HCT116 (cell line): ENCODE data around the gene MARCHF3.

Experiments used
- EZH2 ChIP-seq: fragments of 200-600 bp; sonication (generic); IDR thresholded peaks from 2 replicates; pipeline ENCODE4 v1.6.1; 2017; ENCODE audit warnings: antibody characterized with exemption, mixed run types
- POLR2A ChIP-seq: IDR thresholded peaks from 2 replicates; pipeline ENCODE4 v1.7.0; 2011; ENCODE audit warnings: borderline replicate concordance; ENCODE audit not compliant: insufficient read depth, insufficient read length; ENCODE audit errors: extremely low read depth
- POLR2AphosphoS5 ChIP-seq: IDR thresholded peaks from 2 replicates; pipeline ENCODE4 v1.6.1; 2011; ENCODE audit warnings: mild to moderate bottlenecking, low read depth, low read length, moderate library complexity
- TF ChIP-seq, protein P1 (sequence below), 3 experiments: fragments of 200-600 bp in 1 of 3; sonication (generic) in 1 of 3; IDR thresholded peaks in 2 of 3; conservative IDR thresholded peaks in 1 of 3; 2 replicates each; pipeline ENCODE4 v1.5.1; 2012 to 2017; ENCODE audit warnings: low read depth in 2 of 3, low read length in 2 of 3, antibody characterized with exemption in 1 of 3, borderline replicate concordance in 1 of 3, control low read depth in 1 of 3, mild to moderate bottlenecking in 1 of 3, mixed read lengths in 1 of 3, mixed run types in 1 of 3, moderate library complexity in 1 of 3; ENCODE audit not compliant: insufficient read depth in 1 of 3
- TF ChIP-seq, protein P2 (sequence below): IDR thresholded peaks from 2 replicates; pipeline ENCODE4 v1.6.1; 2011; ENCODE audit warnings: mild to moderate bottlenecking, low read length, moderate library complexity; ENCODE audit not compliant: insufficient replicate concordance; ENCODE audit errors: extremely low read depth

DNA sequence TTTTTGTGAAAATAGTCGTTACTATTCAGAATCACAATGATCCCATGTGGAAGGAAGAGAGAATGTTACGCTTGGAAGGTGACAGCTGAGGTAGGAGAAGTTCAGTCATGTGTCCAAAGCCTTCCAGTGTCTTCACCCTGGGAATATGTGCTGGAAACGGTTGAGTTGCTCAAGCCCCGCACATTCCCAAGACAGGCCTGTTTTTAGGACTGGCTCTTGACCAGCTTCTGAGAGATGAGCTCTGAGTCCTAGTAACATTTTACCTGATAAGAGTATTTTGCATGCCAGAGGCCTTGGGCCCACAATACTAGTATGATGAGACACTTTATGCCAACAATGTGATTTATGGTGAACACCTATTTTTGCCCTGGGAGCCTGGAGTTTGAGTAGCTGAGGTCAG lies 151.7 kb downstream of the MARCHF3 start:
- TF ChIP-seq, protein P1, sequence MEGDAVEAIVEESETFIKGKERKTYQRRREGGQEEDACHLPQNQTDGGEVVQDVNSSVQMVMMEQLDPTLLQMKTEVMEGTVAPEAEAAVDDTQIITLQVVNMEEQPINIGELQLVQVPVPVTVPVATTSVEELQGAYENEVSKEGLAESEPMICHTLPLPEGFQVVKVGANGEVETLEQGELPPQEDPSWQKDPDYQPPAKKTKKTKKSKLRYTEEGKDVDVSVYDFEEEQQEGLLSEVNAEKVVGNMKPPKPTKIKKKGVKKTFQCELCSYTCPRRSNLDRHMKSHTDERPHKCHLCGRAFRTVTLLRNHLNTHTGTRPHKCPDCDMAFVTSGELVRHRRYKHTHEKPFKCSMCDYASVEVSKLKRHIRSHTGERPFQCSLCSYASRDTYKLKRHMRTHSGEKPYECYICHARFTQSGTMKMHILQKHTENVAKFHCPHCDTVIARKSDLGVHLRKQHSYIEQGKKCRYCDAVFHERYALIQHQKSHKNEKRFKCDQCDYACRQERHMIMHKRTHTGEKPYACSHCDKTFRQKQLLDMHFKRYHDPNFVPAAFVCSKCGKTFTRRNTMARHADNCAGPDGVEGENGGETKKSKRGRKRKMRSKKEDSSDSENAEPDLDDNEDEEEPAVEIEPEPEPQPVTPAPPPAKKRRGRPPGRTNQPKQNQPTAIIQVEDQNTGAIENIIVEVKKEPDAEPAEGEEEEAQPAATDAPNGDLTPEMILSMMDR (IDR thresholded peaks at IDR 0.05 in 2 of 3, conservative IDR thresholded peaks at IDR 0.05 in 1 of 3; ENCODE audit: borderline replicate concordance in 1 of 3, insufficient read depth in 1 of 3, low read depth in 2 of 3, low read length in 2 of 3), result no peak
- no peak for TF ChIP-seq POLR2A
- TF ChIP-seq POLR2AphosphoS5, result no peak
- TF ChIP-seq EZH2, result no peak
- TF ChIP-seq, protein P2, sequence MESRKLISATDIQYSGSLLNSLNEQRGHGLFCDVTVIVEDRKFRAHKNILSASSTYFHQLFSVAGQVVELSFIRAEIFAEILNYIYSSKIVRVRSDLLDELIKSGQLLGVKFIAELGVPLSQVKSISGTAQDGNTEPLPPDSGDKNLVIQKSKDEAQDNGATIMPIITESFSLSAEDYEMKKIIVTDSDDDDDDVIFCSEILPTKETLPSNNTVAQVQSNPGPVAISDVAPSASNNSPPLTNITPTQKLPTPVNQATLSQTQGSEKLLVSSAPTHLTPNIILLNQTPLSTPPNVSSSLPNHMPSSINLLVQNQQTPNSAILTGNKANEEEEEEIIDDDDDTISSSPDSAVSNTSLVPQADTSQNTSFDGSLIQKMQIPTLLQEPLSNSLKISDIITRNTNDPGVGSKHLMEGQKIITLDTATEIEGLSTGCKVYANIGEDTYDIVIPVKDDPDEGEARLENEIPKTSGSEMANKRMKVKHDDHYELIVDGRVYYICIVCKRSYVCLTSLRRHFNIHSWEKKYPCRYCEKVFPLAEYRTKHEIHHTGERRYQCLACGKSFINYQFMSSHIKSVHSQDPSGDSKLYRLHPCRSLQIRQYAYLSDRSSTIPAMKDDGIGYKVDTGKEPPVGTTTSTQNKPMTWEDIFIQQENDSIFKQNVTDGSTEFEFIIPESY, result no peak
